ENCODE results near the gene WDR86. TPM values are rescaled to one million over a fixed set of nuclear protein-coding genes. Genes with fewer than 3 reads are reported as not detected.

Gene WDR86
- total RNA-seq, 2 donors from 2014 or later: 8.5 TPM; not detected in 1

DNA sequence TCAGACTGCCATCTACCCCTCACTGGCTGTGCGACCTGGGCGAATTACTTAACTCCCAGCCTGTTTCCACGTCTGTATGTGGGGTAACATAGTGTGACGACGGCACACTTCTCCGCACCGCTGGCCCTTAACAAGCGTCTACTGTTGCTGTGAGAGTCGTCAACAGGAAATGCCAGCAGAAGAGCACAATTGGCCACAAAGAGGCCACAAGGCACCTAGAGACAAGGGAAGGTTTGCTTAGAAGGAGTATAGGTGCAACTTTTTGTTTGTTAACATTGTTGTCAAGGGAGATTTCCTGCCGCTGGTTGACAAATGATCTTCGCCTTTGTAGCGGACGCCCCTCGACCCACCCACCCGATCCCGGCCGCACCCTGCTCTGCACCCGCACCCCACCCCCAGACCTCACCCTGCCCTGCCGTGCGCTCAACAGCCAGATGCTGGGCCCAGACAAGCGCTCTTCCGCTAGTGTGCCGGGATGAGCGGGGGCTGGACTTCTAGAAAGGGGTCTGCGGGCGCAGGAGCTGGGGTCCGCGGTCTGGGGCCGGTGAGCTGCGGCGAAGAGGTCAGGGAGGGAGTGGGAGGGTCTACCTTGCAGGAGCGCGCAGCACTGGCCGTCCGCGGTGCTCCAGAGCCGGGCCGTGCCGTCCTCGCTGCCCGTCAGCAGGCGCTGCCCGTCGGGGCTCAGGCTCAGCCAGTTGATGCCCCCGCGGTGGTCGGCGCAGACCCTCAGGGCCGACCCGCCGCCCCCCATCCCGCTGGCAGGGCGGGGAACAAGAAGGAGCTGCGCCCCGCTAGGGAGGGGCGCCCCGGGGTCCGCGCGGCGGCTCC, 785 bp downstream of the WDR86 start:
- no peak for ATAC-seq (ENCODE audit: insufficient number of reproducible peaks, low FRiP score, low read depth)

DNA sequence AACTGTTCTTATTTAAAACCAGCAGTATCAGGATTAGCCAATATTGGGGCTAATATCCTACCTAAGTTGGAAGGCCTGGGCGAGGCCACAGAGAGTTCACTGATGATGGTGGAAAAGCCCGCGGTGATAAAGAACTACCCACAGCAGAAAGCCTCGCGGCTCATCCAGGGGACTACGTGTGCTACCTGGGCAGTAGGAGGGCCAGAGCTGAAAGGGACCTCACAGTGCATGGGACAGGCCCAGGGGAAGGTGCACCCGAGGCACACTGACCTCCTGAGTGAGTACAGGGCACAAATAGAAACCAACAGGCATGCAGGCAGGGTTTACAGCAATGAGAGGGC, 1.4 kb downstream of the WDR86 start:
- H3K4me3 ChIP-seq: no peak overlapping the region
- DNase-seq (ENCODE audit: low spot score) (no peak), ATAC-seq (ENCODE audit: insufficient number of reproducible peaks, low FRiP score, low read depth) (no peak)
- H3K4me1 ChIP-seq (ENCODE audit: control insufficient read depth in 1 of 2, low read depth in 2 of 2): peaks cover 25 to 45% of the 10 kb centered on the region in 2 donors
- H3K9me3 ChIP-seq: no peaks in the 10 kb centered on the region
- H3K27ac ChIP-seq: no peak overlapping the region
- H3K36me3 ChIP-seq: no peaks in the 10 kb centered on the region
- H3K27me3 ChIP-seq (replicated peaks; ENCODE audit: insufficient read depth): peaks cover 20% of the 10 kb centered on the region
- TF ChIP-seq, protein P1, sequence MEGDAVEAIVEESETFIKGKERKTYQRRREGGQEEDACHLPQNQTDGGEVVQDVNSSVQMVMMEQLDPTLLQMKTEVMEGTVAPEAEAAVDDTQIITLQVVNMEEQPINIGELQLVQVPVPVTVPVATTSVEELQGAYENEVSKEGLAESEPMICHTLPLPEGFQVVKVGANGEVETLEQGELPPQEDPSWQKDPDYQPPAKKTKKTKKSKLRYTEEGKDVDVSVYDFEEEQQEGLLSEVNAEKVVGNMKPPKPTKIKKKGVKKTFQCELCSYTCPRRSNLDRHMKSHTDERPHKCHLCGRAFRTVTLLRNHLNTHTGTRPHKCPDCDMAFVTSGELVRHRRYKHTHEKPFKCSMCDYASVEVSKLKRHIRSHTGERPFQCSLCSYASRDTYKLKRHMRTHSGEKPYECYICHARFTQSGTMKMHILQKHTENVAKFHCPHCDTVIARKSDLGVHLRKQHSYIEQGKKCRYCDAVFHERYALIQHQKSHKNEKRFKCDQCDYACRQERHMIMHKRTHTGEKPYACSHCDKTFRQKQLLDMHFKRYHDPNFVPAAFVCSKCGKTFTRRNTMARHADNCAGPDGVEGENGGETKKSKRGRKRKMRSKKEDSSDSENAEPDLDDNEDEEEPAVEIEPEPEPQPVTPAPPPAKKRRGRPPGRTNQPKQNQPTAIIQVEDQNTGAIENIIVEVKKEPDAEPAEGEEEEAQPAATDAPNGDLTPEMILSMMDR (IDR thresholded peaks at IDR 0.05): no peak

More for the DNA sequence above, 785 bp downstream of the WDR86 start:
- no peak overlapping the region for H3K27ac ChIP-seq
- H3K27me3 ChIP-seq (replicated peaks; ENCODE audit: insufficient read depth): peaks cover 20% of the 10 kb centered on the region
- DNase-seq (ENCODE audit: low spot score): no peak
- H3K4me1 ChIP-seq (ENCODE audit: control insufficient read depth in 1 of 2, low read depth in 2 of 2): peaks cover 20 to 39% of the 10 kb centered on the region in 2 donors
- H3K36me3 ChIP-seq: no peaks in the 10 kb centered on the region
- H3K4me3 ChIP-seq: peak overlapping the region; percentile 70
- TF ChIP-seq, protein P1 (IDR thresholded peaks at IDR 0.05): no peak
- H3K9me3 ChIP-seq: no peaks in the 10 kb centered on the region

DNA sequence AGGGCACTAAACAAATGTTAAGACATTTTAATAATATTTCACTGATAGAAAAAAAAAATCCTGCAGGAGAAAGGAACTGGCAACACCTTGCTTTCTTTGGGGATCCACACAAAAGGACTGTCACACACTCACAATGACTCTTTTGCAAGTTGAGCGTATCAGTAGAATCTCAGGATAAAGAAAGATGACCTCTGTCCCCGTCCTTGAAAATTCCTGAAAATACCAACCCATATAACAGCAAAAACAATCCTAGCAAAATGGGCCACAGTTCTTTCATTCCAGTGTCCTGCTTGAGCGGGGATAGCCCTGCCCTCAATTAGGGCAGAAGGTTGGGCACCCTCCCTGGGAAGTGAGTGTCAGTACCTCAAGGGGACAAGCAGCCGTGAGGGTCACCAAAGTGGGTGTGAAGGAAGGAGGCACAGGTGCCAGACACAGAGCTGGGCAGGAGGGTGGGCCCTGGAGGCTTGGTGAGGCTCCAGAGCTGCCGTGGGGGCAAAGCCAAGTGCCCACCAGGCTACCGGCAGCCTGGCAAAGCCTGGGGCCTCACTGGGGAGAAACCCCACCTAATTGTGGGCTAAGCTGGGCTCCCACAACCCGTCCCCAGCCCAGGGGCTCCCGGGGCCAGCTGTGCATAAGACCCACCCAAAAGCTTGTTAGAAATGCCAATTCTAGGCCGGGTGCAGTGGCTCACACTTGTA, 2.8 kb downstream of the WDR86 start:
- H3K9me3 ChIP-seq: no peaks in the 10 kb centered on the region
- H3K27me3 ChIP-seq (replicated peaks; ENCODE audit: insufficient read depth): peaks cover 20% of the 10 kb centered on the region
- peaks cover 29 to 51% of the 10 kb centered on the region in 2 donors for H3K4me1 ChIP-seq (ENCODE audit: control insufficient read depth in 1 of 2, low read depth in 2 of 2)
- no peak for DNase-seq (ENCODE audit: low spot score)
- TF ChIP-seq, protein P1 (IDR thresholded peaks at IDR 0.05): no peak
- H3K27ac ChIP-seq: no peak overlapping the region
- no peak for ATAC-seq (ENCODE audit: insufficient number of reproducible peaks, low FRiP score, low read depth)
- H3K36me3 ChIP-seq: no peaks in the 10 kb centered on the region
- no peak overlapping the region for H3K4me3 ChIP-seq

DNA sequence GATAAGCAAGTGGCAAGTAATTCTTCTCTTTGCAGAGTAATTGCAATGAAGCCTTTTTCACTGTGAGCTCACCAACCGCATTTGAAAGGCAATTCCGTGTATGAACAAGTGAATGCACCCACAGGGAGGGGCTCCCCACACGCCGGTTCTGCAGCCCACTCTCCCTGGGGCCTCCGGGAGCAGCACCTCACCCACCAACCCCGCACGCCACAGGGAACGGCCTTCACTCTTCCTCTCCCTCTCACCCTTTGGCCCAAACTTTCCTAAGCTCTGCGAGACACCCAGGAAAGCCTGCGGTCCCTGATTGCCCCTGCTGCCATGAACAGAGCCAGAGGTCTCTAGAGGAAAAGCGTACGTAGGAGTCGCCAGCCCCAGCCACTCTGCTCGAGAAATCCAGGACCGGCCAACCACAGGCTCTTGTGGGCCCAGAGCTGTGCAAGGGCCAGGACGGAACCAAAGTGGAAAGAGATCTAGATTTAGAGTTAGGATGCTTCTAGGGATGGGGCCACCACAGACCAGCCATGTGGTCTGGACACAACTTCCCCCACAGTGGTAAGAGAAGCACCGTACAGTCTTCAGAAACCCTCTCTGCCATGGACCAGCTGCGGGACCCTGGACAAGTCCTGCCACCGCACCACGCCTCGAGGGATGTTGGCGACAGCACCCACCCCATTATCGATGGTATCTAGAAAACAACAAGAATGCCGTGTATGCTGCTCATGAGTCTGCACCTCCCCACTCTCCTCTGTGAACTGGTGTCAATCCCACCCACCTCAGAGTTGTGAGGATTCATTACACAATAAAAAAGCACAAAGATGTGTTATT, 3.6 kb downstream of the WDR86 start:
- no peak overlapping the region for H3K4me3 ChIP-seq
- no peak overlapping the region for H3K27ac ChIP-seq
- DNase-seq (ENCODE audit: low spot score): no peak

More for the DNA sequence above, 3.6 kb downstream of the WDR86 start:
- no peaks in the 10 kb centered on the region for H3K36me3 ChIP-seq
- ATAC-seq (ENCODE audit: insufficient number of reproducible peaks, low FRiP score, low read depth): no peak
- H3K27me3 ChIP-seq (replicated peaks; ENCODE audit: insufficient read depth): peaks cover 20% of the 10 kb centered on the region
- TF ChIP-seq, protein P1 (IDR thresholded peaks at IDR 0.05): no peak
- no peaks in the 10 kb centered on the region for H3K9me3 ChIP-seq
- peaks cover 29 to 51% of the 10 kb centered on the region in 2 donors for H3K4me1 ChIP-seq (ENCODE audit: control insufficient read depth in 1 of 2, low read depth in 2 of 2)
